Thyroid gland (tissue), 4 donors: ENCODE data around the gene NCOA3.

Experiments
- CTCF ChIP-seq, 6 experiments: fragments of 200-600 bp in 3 of 6; fragments of 450-650 bp in 3 of 6; sonication (generic) in 3 of 6; IDR thresholded peaks; one replicate each; pipeline ENCODE4 v1.5.1; 2016 to 2019; ENCODE audit warnings: antibody characterized with exemption in 6 of 6, mild to moderate bottlenecking in 2 of 6, inconsistent platforms in 1 of 6, moderate library complexity in 1 of 6
- POLR2A ChIP-seq, 2 donors: fragments of 450-650 bp; IDR thresholded peaks; one replicate each; pipeline ENCODE4 v1.6.1; 2017; ENCODE audit warnings: antibody characterized with exemption in 2 of 2, mild to moderate bottlenecking in 2 of 2, moderate library complexity in 1 of 2

- no peak for TF ChIP-seq CTCF (IDR thresholded peaks at IDR 0.05)
- TF ChIP-seq POLR2A (IDR thresholded peaks at IDR 0.05) = no peak
Measured at GRCh38 chr20:47455133-47456040, 46.3 kb upstream of the NCOA3 start.
